Ishikawa (cell line): ENCODE data around the gene NCKAP5L.

ENCODE experiments used
- CEBPB ChIP-seq: IDR thresholded peaks from 2 replicates; pipeline ENCODE4 v1.6.1; 2012
- CREB1 ChIP-seq: IDR thresholded peaks from 2 replicates; pipeline ENCODE4 v1.6.1; 2012; ENCODE audit warnings: low read depth
- EGR1 ChIP-seq: IDR thresholded peaks from 2 replicates; pipeline ENCODE4 v1.6.1; 2012
- EP300 ChIP-seq: IDR thresholded peaks from 2 replicates; pipeline ENCODE4 v1.6.1; 2012; ENCODE audit warnings: borderline replicate concordance
- FOXM1 ChIP-seq: IDR thresholded peaks from 2 replicates; pipeline ENCODE4 v1.6.1; 2012; ENCODE audit warnings: low read depth, borderline replicate concordance
- MAX ChIP-seq: IDR thresholded peaks from 2 replicates; pipeline ENCODE4 v1.6.1; 2012
- NFIC ChIP-seq: IDR thresholded peaks from 2 replicates; pipeline ENCODE4 v1.6.1; 2012
- RAD21 ChIP-seq: IDR thresholded peaks from 2 replicates; pipeline ENCODE4 v1.6.1; 2012; ENCODE audit warnings: low read depth
- REST ChIP-seq: IDR thresholded peaks from 2 replicates; pipeline ENCODE4 v1.6.1; 2012; ENCODE audit warnings: low read depth, mild to moderate bottlenecking
- TAF1 ChIP-seq: IDR thresholded peaks from 2 replicates; pipeline ENCODE4 v1.6.1; 2012; ENCODE audit warnings: low read depth, mild to moderate bottlenecking
- TCF12 ChIP-seq: IDR thresholded peaks from 2 replicates; pipeline ENCODE4 v1.6.1; 2012; ENCODE audit warnings: low read depth
- TEAD4 ChIP-seq: IDR thresholded peaks from 2 replicates; pipeline ENCODE4 v1.6.1; 2012
- USF1 ChIP-seq: IDR thresholded peaks from 2 replicates; pipeline ENCODE4 v1.6.1; 2012
- YY1 ChIP-seq: IDR thresholded peaks from 2 replicates; pipeline ENCODE4 v1.6.1; 2012; ENCODE audit warnings: low read depth
- ZBTB7A ChIP-seq: IDR thresholded peaks from 2 replicates; pipeline ENCODE4 v1.6.1; 2012; ENCODE audit warnings: low read depth

Gene NCKAP5L

GRCh38 chr12:49801141-49802063, 26.8 kb downstream of the NCKAP5L start:
- no peak for TF ChIP-seq TEAD4

GRCh38 chr12:49800421-49801140, 27.6 kb downstream of the NCKAP5L start:
- no peak for TF ChIP-seq NFIC
- TF ChIP-seq TEAD4: no peak
- TF ChIP-seq EGR1: no peak
- no peak for TF ChIP-seq MAX
- no peak for TF ChIP-seq YY1
- TF ChIP-seq TAF1: no peak
- no peak for TF ChIP-seq EP300
- no peak for TF ChIP-seq CREB1
- TF ChIP-seq REST: no peak

GRCh38 chr12:49798934-49799333, 29.3 kb downstream of the NCKAP5L start:
- TF ChIP-seq TEAD4 (no peak), CREB1 (no peak), CEBPB (no peak), ZBTB7A (no peak), RAD21 (no peak), YY1 (no peak), EGR1 (no peak), REST (no peak), TCF12 (no peak), TAF1 (no peak), MAX (no peak), USF1 (no peak)

- TF ChIP-seq EGR1: no peak
- TF ChIP-seq TAF1: no peak
- no peak for TF ChIP-seq REST
- no peak for TF ChIP-seq ZBTB7A
- TF ChIP-seq TCF12: no peak
- TF ChIP-seq RAD21: no peak
- TF ChIP-seq CREB1: no peak
- TF ChIP-seq CEBPB: no peak
- no peak for TF ChIP-seq USF1
- TF ChIP-seq EP300: no peak
- TF ChIP-seq MAX: no peak
- no peak for TF ChIP-seq NFIC
- TF ChIP-seq TEAD4: no peak
- TF ChIP-seq FOXM1: no peak
- no peak for TF ChIP-seq YY1
Measured at GRCh38 chr12:49798248-49798647, 30.0 kb downstream of the NCKAP5L start.
